Right renal cortex interstitium (tissue), 3 donors: ENCODE measurements around the gene SPTB. TPM values are rescaled to one million over a fixed set of nuclear protein-coding genes. Genes with fewer than 3 reads are reported as not detected.

Experiments used
- DNase-seq, 3 donors: peaks; one replicate each; pipeline ENCODE4 v3.0.0-alpha.2; 2013; ENCODE audit warnings: low read depth in 3 of 3, low spot score in 2 of 3
- polyA plus RNA-seq, 3 donors: library from polyadenylated mRNA; unstranded; fragments of 120-200 nt; gene quantifications; one replicate each; pipeline ENCODE4 v1.2.1, GENCODE V29; 2013; ENCODE audit not compliant: insufficient read length in 3 of 3

Gene SPTB
- polyA plus RNA-seq, 3 donors: 11.0 to 13.2 (median 12.6) TPM

- no peak for DNase-seq
Observed at GRCh38 chr14:64855721-64856528, 23.8 kb downstream of the SPTB start.

- no peak for DNase-seq
Observed at GRCh38 chr14:64850369-64851137, 29.2 kb downstream of the SPTB start.

GRCh38 chr14:64849940-64850339, 29.8 kb downstream of the SPTB start:
- DNase-seq: no peak

- DNase-seq: no peak
Observed at GRCh38 chr14:64848239-64848638, 31.5 kb downstream of the SPTB start.

- DNase-seq: no peak
Observed at GRCh38 chr14:64846319-64846718, 33.4 kb downstream of the SPTB start.

GRCh38 chr14:64845878-64846277, 33.8 kb downstream of the SPTB start:
- DNase-seq: no peak

- no peak for DNase-seq
Observed at GRCh38 chr14:64844969-64845536, 34.7 kb downstream of the SPTB start.

- DNase-seq: no peak
Observed at GRCh38 chr14:64844272-64844671, 35.4 kb downstream of the SPTB start.

GRCh38 chr14:64843548-64843947, 36.2 kb downstream of the SPTB start:
- DNase-seq: no peak

GRCh38 chr14:64841772-64842750, 37.6 kb downstream of the SPTB start:
- DNase-seq: no peak

- peak; percentile 40 to 70 (median 41) for DNase-seq
Observed at GRCh38 chr14:64841121-64841651, 38.5 kb downstream of the SPTB start.

- no peak for DNase-seq
Observed at GRCh38 chr14:64838656-64839055, 41.1 kb downstream of the SPTB start.

- DNase-seq: no peak
Observed at GRCh38 chr14:64835431-64835830, 44.3 kb downstream of the SPTB start.

GRCh38 chr14:64834965-64835364, 44.7 kb downstream of the SPTB start:
- no peak for DNase-seq

GRCh38 chr14:64831419-64831818, 48.3 kb downstream of the SPTB start:
- DNase-seq: no peak

GRCh38 chr14:64830961-64831360, 48.7 kb downstream of the SPTB start:
- no peak for DNase-seq

- DNase-seq: no peak
Observed at GRCh38 chr14:64828071-64828470, 51.6 kb downstream of the SPTB start.

- no peak for DNase-seq
Observed at GRCh38 chr14:64826845-64827244, 52.9 kb downstream of the SPTB start.

GRCh38 chr14:64826333-64826732, 53.4 kb downstream of the SPTB start:
- no peak for DNase-seq

- peak in 1 of 3 donors; percentile 53 for DNase-seq
Observed at GRCh38 chr14:64825509-64825908, 54.2 kb downstream of the SPTB start.
